M059J (cell line): ENCODE data around the gene TPT1. TPM values are rescaled to one million over a fixed set of nuclear protein-coding genes. Genes with fewer than 3 reads are reported as not detected.
"Not testable (repeated sequence)": the region's sequence is repeated elsewhere in the genome, so short reads cannot be mapped to it uniquely, and the experiment has no call there.

ENCODE experiments used
- DNase-seq: peaks from one replicate; pipeline ENCODE4 v3.0.0-alpha.2; 2012; ENCODE audit warnings: low read depth
- total RNA-seq: library from RNA; depleted of rRNA; stranded (reverse); fragments of >200 nt; shearing (Covaris generic); gene quantifications from 2 replicates; pipeline ENCODE4 v1.2.3, GENCODE V29; 2014; rRNA removed

Gene TPT1
- total RNA-seq, 1 experiment from 2014 or later: 1,259 TPM

GRCh38 chr13:45302507-45302906 is 38.5 kb downstream of the TPT1 start:
- no peak for DNase-seq

DNA sequence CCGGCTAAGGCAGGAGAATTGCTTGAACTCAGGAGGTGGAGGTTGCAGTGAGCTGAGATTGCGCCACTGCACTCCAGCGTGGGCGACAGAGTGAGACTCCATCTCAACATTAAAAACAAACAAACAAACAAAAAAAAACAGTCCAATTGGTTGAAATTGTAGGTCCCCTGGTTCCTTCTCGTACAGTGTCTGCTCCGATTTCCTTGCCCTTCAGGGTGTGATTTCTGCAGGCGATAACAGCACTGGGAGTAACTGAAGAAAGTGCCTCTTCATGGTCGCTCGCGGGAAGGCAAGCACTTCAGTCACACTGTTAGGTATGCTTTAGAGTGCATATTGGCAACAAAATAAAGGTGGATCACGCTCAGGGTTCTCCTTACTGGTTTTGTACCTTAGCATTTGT is 39.7 kb downstream of the TPT1 start:
- DNase-seq: no peak

- DNase-seq: no peak
These were observed 40.6 kb downstream of the TPT1 start for GRCh38 chr13:45300190-45300985.

GRCh38 chr13:45299194-45299593 is 41.8 kb downstream of the TPT1 start:
- peak; percentile 49 for DNase-seq

DNA sequence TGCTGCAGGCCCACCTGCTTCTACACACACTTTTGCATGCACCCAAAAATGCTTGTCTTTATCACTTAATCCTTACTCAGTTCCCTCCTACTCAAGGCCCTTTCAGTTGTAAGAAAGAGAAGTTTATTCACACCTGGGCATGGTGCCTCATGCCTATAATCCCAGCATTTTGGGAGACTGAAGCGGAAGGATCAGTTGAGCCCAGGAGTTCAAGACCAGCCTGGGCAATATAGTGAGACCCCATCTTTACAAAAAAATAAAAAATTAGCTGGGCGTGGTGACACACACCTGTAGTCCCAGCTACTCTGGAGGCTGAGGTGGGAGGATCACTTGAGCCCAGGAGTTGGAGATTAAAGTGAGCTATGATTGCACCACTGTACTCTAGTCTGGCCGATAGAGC is 42.4 kb downstream of the TPT1 start:
- DNase-seq: not testable (repeated sequence)

DNA sequence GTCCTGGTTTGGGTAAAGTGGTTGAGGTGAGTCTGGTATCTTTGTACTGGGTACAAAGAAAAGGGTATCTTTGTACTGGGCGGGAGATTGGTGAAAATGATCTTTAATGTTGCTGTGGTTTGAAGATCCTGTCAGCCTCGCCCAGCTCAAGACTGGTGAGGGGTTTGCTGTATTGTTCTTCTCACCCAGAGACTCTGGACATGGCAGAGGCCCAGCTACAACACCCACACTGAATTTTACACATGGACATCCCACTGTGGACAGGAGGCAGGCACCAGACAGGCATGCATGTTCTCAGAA is 42.8 kb downstream of the TPT1 start:
- no peak for DNase-seq

DNA sequence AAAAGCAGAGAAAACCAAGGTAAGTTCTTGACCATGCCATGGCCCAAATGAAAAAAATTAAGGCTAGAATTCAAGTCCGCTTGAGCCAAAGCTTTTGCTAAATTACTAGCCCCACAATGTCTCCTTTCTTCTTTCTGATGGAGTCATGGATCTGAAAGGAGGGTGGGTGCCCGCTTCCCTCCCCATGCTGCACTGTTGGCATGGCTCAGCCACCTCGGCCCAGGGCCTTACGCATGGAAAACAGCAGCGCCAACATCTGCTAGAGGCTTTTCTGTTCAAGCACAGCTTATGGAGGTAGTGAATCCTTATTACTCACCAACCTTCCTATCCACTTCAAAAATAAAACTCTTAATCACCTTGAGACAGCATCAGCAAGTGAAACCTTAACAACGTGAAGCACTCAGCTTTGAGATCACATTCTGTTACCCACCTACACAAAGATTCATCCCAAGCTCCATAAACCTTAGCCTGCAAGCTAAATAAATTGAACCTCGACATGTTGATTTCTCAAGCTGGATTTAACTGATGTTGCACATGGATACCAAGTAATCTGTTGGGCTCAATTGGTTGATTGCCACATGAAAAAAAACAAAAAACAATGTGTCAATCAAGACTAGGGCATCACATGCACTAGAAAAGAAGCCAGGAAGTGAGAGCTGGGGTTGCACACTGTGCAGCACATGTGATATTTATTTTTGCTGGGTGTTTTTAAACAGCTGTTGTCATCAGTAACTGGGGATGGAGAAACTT is 43.4 kb downstream of the TPT1 start:
- DNase-seq: no peak

- no peak for DNase-seq
These were observed 44.7 kb downstream of the TPT1 start for GRCh38 chr13:45296259-45296658.

- DNase-seq: no peak
These were observed 45.4 kb downstream of the TPT1 start for GRCh38 chr13:45295536-45295935.

DNA sequence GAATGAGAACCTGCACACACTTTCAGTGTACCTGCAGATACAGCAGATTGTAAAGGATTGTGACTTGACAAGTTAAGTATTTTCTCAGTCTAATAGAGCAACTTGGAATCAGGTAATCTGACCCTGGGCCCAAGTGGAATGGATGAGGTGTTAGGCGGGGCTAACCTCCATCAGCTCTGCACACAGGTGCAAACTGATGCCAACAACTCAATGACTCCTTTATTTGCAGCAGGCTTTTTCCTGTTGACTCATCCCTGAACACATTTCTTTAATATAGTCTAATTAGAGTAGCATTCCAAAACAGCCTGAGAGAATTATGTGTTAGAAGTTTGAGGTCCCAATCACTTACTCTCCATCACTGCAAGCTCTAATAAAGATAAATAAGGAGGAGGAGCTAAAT is 48.8 kb downstream of the TPT1 start:
- peak; percentile 58 for DNase-seq

GRCh38 chr13:45289936-45290563 is 50.9 kb downstream of the TPT1 start:
- DNase-seq: no peak

Other genes starting within 250 kb of the TPT1 start
- 31.4 and 49.6 TPM in 2 replicates for gene GTF2F2, start 220.7 kb downstream of the TPT1 start, total RNA-seq
- gene KCTD4, start 140.1 kb downstream of the TPT1 start, total RNA-seq: 0.05 and 0.22 TPM in 2 replicates
- gene SLC25A30, start 77.2 kb upstream of the TPT1 start, total RNA-seq: 4.0 and 6.1 TPM in 2 replicates
- 9.6 and 16.3 TPM in 2 replicates for gene COG3, start 123.8 kb upstream of the TPT1 start, total RNA-seq